GM18505 (cell line): Measurements from ENCODE around the gene SRGAP1.

Experiments
- ATAC-seq: cut with Tn5 transposase; IDR thresholded peaks from one replicate; pipeline ENCODE4 v1.9.1; 2021; ENCODE audit not compliant: unreplicated experiment
- POLR2A ChIP-seq: IDR thresholded peaks from 4 replicates; pipeline ENCODE4 v1.6.1; 2011; ENCODE audit warnings: borderline replicate concordance; ENCODE audit not compliant: insufficient read depth, insufficient read length; ENCODE audit errors: extremely low read depth

Gene SRGAP1

DNA sequence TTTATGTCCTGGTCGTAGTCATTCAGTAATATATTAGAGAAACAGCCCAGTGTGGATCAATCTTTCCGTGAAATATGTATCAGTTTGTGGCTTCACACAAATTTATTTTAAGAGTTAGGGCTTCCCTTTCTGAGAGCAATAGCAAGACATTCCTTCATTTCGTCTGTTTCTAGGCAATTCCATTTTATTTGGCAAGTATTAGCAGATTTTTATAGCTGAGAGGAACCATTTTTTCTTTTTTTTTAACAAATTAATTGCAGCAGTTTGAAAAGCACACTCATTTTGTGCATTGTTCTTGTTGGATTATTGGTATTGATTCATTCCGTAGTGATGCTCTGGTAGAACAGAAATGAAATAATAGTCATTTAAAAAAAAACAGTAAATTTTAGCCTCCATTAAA, 132.9 kb downstream of the SRGAP1 start:
- no peak for TF ChIP-seq POLR2A
- ATAC-seq, result no peak

DNA sequence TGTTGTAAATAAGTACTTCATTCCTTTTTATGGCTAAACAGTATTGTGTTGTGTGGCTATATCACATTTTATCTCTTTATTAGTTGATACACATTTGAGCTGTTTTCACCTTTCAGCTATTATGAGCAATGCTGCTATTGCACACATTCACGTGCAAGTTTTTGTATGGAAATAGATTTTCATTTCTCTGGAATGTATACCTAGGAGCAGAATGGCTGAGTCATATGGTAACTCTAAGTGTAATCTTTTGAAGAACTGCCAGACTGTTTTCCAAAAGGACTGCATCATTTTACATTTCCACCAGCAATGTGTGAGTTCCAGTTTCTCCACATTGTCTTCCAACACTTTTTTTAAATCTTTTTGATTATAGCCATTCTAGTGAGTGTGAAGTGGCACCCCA, 134.0 kb downstream of the SRGAP1 start:
- no peak for ATAC-seq

DNA sequence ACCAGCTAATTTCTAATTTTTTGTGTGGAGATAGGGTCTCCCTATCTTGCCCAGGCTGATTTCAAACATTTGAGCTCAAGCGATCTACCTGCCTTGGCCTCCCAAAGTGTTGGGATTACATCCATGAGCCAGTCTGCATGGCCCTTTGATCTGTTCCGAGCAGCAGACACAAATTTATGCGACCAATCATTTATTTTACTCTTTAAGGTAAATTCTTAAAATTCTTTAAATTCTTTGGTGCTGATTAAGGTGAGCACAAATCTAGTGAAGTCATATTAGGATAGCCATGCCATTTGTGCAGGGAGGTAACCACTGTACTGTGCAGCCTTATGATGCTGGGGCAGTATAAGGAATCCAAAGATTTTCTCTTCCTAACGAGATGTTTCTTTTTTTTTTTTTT, 135.7 kb downstream of the SRGAP1 start:
- TF ChIP-seq POLR2A, result no peak
- ATAC-seq, result no peak

More for the DNA sequence above, 134.0 kb downstream of the SRGAP1 start:
- no peak for TF ChIP-seq POLR2A

DNA sequence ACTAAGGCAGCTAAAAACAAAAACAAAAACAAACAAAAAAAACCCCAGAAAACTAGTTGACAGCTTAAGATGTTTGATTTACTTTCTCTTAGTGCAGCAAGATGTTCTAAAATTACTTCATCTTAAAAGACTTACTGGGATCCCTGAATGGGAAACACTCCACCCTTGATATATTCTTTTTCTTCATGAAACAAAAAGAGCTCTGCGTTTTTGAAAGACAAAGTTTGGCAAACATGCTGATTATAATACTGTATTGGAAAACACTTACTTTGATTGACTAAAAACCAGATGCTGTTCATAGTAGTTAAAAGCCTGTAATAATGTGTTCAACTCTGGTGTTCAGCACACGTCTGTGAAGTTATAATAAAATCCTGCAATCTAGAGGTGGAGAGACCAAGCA, 136.8 kb downstream of the SRGAP1 start:
- TF ChIP-seq POLR2A, result no peak
- no peak for ATAC-seq

DNA sequence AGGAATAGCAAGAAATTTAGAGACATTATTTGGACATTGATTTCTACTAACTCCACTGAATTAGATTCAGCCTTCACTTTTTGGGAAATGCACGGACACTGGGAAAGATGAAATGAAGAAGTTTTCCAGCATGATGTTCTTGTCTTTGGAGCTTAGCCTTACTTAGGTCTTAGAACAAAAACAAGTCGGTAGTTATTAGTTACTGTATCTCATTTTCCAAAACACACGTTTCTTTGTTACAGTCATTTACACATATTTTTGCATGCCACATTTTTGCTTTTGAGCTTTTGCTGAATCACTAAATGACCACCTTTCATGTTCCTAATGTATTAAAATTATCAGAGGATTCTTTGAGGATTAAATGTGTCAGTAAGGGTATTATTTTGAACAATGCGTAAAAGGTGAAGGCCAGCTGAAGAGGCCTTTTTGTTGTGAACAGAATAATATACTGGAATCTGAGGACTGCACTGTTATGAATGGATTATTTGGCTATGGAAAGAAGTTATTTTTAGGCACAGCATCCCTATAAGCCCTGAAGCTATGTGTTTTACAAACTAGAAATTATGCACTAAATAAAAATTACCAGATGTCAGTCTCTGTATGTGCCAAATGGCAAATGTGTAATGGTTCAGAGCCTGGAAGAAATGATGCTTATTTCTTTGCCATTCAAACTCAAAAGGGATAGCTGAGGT, 138.2 kb downstream of the SRGAP1 start:
- no peak for ATAC-seq
- TF ChIP-seq POLR2A, result no peak

DNA sequence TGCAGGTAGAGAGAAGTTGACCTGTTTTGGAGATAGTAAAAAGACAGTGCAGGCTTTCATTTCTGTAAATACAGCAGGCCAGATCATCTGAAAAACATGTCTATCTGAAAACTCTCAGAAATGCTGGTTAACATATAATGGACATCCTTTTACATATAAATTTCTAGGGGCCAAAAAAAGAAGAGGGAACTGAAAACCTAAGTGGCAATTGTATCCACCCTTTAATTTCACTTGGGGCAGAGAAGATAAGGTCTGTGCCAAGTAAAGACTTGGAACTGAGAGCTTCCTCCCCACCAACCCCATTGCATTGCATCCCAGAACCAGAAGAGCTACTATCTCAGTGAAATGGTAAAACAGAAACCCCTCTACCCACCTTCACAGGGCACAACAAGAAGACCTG, 141.0 kb downstream of the SRGAP1 start:
- no peak for ATAC-seq
- no peak for TF ChIP-seq POLR2A

DNA sequence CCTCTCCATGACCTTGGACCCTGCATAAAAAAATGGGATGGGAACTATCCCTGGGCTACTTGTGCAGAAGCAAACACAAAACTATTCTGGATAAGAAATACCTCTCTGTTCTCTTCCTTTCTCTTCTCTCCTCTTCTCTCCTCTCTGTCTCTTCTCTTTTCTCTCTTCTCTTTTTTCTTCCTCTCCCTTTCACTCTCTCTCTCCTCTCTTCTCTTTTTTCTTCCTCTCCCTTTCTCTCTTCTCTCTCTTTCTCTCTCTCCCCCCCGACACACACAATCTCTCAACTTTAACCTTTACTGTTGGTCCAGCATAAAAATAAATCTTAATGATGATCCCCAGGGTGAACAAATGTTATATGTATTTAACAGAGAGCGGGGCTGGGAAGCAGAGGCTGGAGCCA, 141.4 kb downstream of the SRGAP1 start:
- ATAC-seq, result no peak
- TF ChIP-seq POLR2A, result no peak

DNA sequence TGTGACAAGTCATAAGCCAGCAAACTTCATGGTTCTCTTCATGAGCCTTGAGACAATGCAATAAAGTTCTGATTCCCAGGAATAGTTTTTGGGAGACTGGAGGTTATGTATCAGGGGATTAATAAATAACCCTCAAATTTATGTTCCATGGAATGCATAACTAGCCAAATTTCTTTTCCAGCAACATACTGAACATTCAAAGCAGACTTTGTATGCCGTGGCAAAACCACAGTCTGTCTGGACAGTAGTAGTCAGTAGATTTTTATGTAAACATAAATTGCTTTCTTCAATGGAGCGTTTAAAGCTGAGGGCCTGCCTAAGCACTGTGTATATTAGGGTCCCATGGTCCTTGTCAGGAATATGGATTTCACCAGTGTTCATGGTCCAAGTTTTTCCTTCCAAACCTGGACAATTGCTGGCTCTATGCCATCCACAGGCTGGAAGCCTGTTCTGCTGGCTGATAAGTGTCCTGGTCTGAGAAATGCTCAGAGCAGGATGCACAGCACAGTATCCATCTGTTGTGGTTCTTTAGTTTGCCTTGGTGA, 144.9 kb downstream of the SRGAP1 start:
- ATAC-seq, result no peak
- no peak for TF ChIP-seq POLR2A

DNA sequence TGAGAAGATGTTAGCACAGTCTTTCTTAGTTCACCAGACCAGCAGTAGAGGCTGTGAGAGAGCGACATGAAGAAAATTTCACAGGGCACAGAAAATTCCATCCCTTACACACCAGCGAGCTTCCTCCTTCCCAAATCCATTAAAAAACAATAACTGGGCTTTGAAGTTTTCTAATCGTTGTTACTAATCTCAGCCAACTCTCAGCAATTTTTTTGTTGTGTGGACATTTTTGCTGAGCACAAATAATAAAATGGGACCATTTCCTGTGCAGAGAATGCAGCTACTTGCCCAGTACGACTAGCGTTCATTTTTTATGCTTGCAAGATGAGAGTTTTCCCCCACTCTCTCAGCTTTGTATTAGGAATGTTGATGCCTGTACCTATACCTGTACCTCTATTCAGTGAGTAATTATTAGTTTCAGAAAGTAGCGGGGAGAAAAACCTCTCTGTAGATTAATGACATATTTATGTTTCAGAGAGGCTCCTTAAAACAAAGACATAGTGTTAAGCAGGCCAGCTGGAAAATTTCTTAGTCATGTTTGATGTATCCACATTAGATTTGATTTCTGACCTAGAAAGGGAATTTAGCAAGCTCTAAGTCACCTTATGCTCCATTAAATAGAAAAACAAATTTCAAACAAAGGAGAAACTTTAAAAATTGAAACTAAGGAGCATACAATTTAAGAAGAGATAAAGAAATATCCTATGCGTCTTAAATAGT, 146.5 kb downstream of the SRGAP1 start:
- no peak for ATAC-seq
- no peak for TF ChIP-seq POLR2A

DNA sequence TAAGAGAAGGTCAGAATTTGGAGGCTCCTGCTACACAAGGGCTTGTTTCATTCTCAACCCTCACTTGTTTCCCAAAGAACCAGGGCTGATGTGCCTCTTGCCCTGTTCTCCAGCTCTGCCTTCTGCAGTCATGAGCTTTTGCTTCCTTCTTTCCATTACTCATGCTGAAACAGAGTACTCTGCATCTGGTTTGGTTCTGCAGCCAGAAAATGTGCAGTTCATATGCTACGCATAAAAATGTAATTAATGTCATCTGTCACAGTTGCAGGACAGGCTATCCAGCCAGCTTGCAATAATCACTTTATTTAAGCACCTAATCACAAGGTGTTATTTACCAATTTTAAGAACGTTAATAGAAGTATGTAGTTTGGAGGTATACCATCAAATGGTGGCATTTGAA, 150.2 kb downstream of the SRGAP1 start:
- TF ChIP-seq POLR2A, result no peak
- no peak for ATAC-seq

DNA sequence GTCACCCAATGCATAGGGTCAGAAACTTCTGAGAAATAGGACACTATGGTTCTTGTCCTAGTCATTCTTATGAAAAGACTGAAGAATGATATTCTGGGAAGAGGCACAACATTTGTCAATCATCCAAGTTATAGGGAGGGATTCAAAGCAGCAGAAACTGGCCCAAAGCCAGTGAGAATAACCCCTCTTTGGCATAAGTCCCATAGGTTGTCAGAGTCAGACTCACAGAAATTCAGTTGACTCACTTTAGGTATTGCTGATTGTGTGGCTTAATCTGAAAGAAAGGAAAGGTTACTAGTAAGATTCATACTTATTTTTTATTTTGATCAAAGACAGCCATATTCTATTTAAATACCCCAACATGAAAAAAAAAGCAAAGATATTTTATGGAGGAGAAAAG, 151.0 kb downstream of the SRGAP1 start:
- ATAC-seq, result no peak
- TF ChIP-seq POLR2A, result no peak

DNA sequence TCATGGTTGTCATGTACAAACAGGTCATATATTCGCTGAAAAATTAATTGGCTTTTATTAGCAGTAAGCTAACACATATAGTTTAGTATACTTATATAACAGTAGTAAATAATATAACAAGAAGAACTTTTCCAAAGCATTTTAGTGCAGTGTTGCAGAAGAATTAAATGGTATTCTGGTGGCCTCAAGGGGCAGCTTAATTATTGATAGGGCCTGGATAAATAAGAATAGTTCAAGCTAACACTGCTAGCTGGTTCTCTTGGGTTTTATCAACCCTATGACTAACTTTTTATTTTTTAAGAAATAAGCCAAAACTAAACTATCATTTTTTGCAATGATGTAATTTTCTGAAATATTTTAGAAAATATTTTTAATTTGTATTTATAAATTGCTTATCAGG, 152.1 kb downstream of the SRGAP1 start:
- TF ChIP-seq POLR2A, result no peak
- no peak for ATAC-seq

DNA sequence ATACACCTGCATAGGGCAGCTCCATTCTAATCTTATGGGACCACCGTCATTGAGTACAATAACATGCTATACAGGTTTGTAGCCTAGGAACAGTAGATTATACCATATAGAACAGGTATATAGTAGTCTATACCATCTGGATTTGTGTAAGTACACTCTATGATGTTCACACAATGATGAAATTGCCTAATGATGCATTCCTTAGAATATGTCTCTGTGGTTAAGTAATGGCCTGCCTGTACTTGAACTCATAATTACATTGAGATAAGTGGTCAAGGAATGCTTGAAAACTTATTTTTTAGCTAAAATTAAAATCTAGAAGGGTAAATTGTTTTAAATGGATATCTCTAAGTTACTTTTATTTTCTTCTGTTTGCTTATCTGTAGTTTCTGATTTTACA, 152.7 kb downstream of the SRGAP1 start:
- ATAC-seq, result no peak
- TF ChIP-seq POLR2A, result no peak

DNA sequence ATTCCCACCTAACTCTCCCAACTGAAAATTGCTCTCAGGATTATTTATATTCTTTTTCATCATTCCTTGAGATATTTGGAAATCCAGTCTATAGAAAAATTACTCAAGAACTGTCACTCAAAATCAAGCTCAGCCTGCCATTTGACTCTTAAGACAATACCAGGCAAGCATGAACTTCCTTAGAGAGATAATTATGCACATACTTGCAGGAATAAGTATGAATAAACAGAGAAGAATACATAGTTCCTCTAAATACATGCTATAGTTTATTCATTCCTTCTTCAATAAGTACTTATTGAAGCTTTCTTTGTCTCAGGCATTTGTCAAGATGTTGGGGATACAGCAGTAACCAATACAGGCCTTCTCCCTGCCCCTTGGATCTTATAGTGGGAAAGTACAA, 154.1 kb downstream of the SRGAP1 start:
- no peak for ATAC-seq
- no peak for TF ChIP-seq POLR2A
